ENCODE data around the gene MICU1.
"Not testable (repeated sequence)": the region's sequence is repeated elsewhere in the genome, so short reads cannot be mapped to it uniquely, and the experiment has no call there.

MICU1 gene

GRCh38 chr10:72337722-72338121 lies 288.2 kb downstream of the MICU1 start:
- DNase-seq, result no peak

DNA sequence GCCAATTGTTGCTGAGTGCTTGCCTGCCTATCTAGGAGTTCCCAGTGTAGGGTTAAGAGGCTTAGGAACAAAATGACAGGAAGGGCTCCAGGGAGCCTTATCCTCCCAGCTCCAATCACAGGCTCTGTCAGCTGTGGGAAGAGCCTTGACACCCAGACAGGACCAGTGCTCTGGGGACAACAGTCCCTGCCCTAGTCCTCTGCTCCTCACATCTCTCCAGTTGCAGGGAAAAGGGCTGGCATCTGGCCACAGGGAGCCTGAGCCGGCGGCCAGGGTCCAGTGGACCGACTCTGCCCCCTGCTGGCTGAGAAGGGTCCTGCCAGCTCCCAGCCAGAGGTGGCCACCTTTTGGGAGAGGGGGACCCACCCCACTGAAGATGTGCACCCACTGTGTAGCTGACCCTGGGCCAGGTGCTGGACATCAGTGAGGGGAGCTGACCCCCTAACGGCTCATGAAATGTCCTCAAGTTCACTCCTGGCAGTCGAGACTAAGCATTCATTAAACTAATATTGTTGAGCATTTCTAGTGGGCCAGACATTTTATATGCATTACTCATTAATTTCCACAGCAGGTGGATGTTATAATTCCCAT lies 288.7 kb downstream of the MICU1 start:
- DNase-seq, result peak; percentile 55 to 58

- no peak for DNase-seq
These were observed 289.4 kb downstream of the MICU1 start for GRCh38 chr10:72336259-72337038.

DNA sequence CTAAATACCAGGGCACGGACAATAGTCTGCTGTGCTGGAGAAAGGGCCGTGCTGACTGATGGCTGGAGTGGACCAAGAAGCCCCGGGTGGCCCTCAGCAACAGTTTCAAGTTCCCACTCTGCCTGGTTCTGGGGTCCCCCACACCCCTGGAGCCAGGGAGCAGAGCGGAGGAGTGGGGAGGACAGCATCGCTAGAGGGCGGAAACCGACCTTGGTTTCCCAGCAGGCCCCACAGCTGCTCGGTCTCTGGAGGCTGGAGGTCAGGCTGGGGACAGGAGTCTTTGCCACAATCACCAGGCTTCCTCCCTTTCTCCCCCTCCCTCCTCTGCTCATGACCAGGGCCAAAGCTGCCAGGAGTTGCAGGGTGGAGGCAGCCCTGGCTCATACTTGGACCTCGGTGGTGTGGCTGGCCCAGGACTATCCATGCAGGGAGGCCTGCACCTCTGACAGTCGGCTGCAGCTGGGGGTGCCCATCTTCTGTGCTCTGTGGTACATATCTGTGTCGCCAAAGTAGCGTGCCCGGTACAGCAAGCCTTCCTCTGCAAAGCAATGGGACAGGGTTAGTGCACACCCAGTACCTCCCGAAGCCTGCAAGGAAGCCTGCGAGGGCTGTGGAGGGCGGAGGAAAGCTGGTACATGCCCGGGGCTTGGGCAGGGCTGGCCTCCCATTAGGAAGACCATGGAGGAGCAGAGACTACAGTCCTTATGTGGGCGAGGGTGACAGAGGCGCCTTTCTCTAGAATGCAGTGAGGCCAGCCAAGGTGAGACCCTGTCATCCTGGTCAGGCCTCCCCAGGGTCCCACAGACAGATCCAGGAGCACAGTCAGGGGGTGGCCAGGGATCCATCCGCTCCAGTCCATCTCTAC lies 290.3 kb downstream of the MICU1 start:
- DNase-seq, result no peak

- no peak for DNase-seq
These were observed 291.0 kb downstream of the MICU1 start for GRCh38 chr10:72334825-72335393.

- no peak for DNase-seq
These were observed 291.6 kb downstream of the MICU1 start for GRCh38 chr10:72334196-72334824.

GRCh38 chr10:72333112-72334015 lies 292.5 kb downstream of the MICU1 start:
- no peak for DNase-seq

DNA sequence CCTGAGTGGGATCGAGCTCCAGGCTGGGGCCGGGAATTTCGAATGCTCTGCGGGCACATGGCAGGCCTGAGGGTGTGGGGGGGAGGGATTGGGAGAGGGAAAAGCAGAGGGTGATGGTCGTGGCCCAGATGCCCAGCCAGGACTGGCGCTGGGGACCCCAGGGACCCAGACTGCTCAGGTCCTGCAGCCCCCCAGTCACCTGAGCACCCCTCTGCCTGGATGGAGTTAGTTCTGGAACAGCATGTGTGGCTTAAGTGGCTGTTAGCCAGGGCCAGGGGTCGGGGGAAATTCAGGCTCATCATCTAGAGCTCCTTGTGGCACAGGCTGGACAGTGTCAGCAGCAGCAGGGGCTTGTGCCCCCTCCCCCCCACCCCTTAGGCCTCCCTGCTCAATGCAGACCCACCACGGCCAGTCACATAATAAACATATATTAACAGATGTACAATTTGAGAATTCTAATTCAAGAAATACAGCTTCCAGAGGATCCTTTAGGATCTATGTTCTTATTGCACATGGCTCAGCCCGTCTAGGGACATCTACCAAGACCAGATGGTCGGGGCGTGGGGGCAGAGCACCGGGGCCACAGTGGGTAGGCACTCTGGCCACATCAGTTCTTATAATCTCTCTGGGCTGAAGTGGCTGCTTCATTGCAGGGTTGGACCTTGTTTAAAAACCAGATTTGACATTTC lies 293.3 kb downstream of the MICU1 start:
- DNase-seq, result no peak

- peak; percentile 90 to 91 for DNase-seq
These were observed 294.1 kb downstream of the MICU1 start for GRCh38 chr10:72331575-72332422.

DNA sequence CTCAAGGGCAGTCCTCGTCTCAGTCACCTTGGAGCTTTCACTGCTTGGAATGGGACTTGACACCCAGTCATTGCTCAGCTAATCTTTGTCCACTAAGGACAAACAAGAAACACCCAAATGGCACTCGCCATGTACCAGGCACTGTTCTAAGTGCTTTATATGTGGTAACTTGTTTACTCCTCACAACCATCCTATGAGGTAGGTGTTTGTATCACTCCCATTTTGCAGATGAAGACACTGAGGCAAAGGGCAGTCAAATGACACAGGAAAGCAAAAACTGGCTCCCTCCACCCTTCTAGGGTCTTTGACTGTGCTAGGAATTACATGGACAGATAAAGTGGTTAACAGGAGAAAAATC lies 295.8 kb downstream of the MICU1 start:
- no peak for DNase-seq

DNA sequence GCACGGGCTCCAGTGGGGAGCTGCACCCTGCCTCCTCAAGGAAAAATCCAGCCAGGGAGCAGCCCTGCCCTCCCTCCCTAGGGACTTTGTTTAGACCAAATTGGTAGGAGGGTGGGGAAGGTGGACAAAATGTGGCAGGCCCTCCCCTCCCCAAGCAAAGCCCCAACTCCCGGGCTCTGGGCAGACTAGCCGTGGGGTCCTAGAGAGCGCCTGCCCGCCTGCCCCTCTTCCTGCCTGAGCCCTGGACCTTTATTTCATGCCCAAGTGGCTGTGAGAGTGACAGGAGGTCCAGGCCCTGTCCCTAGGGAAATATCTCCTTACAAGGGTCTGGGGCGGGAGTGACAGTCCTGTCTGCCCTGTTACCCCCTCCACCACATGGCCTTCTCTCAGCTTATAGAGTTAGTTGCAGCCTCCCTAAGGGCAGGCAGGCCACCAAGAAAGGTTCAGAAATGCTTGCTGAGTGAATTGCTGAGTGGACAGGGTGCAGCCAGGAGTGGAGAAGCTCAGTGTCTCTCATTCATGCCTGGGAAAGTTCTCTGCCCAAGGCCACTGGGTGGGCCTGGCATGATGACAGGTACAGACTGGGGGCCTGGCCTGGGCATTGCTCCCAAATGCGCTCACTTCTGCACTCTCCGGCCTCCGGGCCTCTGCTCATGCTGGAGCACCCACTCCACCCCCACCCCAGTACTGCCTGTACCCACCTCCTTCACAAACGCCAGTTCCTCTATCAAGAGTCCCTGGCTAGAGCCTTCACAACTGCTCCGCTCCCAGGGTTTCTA lies 296.4 kb downstream of the MICU1 start:
- DNase-seq, result no peak

- no peak for DNase-seq
These were observed 297.1 kb downstream of the MICU1 start for GRCh38 chr10:72328829-72329204.

DNA sequence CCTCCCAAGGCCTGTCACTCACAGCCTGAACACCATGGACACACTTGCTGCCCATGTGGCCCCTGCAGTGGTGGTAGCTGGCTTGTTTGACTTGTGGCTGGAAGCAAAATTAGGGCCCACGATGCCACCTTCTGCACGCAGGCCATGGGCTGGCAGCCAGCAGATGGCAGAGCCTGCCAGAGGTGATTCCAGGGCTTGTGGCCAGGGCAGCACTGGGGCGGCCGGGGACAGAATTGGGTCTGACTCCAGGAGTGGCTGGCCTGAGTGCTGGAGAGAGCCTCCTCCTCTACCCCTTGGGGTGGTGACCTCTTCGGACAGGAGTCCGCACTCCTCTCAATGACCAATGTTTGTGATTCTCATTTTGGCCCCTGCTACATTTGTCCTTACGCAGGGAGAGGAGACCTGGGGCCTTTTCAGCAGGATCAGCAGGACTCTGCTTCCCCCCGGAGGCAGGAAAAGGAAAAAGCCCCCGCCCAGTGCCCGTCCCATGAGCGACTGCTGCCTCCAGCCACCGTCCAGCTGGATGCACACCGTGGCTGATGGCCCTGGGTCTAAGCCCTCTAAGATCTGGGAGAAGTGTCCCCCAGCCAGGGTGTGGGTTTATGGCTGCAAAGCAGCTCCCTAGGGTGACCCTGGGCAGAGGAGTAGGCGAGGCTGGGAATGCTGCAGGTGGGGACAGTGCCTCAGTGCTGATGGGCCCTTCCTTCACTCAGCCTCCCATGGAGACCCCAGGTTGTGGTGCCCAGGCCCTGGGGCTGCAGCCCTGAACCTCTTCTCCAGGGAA lies 297.6 kb downstream of the MICU1 start:
- DNase-seq, result peak; percentile 55 to 59

DNA sequence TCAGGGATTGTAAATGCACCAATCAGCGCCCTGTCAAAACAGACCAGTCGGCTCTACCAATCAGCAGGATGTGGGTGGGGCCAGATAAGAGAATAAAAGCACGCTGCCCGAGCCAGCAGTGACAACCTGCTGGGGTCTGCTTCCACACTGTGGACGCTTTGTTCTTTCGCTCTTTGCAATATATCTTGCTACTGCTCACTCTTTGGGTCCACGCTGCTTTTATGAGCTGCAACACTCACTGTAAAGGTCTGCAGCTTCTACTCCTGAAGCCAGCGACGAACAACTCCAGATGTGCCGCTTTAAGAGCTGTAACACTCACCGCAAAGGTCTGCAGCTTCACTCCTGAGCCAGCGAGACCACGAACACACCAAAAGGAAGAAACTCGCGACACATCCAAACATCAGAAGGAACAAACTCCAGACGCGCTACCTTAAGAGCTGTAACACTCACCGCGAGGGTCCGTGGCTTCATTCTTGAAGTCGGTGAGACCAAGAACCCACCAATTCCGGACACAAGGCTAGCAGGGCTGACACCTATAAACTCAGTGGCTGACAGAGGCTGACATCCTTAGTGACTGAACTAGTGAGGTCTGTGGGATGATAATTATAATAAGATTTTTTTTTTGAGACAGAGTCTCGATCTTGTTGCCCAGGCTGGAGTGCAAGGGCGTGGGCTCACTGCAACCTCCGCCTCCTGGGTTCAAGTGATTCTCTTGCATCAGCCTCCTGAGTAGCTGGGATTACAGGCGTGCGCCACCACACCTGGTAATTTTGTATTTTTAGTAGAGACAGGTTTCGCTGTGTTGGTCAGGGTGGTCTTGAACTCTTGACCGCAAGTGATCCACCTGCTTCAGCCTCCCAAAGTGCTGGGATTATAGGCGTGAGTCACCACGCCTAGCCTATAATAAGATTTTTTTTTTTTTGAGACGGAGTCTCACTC lies 298.9 kb downstream of the MICU1 start:
- DNase-seq, result not testable (repeated sequence)

DNA sequence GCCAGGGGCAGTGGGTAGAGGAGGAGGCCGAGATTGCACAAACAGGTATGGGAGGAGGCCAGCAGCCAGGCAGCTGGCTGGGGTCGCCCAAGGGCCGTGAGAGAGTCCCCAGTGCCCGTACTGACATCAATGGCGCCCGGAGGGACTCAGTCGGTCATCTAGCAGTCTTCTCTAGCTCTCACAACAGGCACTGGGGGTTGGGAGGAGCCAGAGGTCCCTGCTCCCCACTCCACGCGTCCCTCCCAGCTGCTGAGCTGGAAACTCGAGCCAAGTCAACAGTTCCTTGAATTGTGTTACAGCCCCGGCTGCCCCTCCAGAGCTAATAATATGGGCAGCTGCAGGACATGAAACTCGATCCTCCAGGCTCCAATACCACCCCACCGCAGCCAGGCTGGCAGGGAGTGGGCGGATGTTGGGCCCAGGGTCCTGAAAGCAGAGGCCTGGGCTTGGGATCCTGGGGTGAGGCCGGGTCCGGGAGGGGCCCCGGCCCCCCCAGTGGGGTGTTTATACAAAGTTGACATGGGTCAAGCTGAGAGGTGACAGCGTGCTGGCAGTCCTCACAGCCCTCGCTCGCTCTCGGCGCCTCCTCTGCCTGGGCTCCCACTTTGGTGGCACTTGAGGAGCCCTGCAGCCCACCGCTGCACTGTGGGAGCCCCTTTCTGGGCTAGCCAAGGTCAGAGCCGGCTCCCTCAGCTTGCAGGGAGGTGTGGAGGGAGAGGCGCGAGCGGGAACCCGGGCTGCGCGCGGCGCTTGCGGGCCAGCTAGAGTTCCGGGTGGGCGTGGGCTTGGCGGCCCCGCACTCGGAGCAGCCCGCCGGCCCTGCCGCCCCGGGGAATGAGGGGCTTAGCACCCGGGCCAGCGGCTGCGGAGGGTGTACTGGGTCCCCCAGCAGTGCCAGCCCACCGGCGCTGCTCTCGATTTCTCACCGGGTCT lies 300.4 kb downstream of the MICU1 start:
- DNase-seq, result not testable (repeated sequence)

- peak; percentile 58 to 74 for DNase-seq
These were observed 302.1 kb downstream of the MICU1 start for GRCh38 chr10:72323771-72324191.
